Stimulated activated CD4-positive, alpha-beta T cell treated with anti-CD3 and anti-CD28 coated beads, Interleukin-1b, Interleukin-23, amount 100 ng/mL, for 24 hours (primary cell): Measurements from ENCODE around the gene TMEM82.

Experiments
- DNase-seq, 4 experiments: peaks; one replicate each; pipeline ENCODE4 v3.0.0-alpha.2; 2020; ENCODE audit warnings: low read depth in 4 of 4, low spot score in 1 of 4

The TMEM82 gene

DNA sequence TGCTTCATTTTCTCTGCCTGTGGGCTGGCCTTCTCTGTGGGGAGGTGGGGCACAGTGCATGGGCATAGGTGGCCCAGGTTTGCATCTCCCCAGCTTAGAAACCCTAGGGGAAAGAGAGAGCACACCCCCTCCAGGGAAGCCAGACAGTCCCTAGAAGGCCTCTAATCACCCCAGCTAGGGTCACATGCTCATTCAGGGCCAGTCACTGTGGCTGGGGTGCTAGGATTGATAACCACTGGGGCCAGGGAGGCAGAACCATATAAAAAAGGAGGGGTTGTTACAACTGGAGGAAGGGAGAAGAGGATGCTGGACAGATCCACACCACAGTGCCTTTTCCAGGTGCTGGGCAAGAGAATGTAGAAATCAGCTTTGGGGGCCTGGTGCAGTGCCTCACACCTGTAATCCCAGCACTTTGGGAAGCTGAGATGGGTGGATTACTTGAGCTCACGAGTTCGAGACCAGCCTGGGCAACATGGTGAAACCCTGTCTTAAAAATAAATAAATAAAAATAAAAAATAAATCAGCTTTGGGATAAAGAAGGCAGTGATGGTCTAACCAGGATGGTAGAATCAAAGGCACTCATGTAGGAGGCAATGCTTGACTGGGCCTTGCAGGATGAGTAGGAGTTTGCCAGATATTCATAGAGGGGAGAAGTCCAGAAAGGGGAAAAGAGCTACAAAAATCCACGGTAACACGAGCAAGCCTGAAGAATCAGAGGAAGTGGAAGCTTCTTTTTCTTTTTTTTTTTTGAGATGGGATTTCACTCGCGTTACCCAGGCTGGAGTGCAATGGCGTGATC lies 35.8 kb downstream of the TMEM82 start:
- no peak for DNase-seq

- no peak for DNase-seq
Observed at GRCh38 chr1:15785683-15786082, 43.4 kb downstream of the TMEM82 start.

DNA sequence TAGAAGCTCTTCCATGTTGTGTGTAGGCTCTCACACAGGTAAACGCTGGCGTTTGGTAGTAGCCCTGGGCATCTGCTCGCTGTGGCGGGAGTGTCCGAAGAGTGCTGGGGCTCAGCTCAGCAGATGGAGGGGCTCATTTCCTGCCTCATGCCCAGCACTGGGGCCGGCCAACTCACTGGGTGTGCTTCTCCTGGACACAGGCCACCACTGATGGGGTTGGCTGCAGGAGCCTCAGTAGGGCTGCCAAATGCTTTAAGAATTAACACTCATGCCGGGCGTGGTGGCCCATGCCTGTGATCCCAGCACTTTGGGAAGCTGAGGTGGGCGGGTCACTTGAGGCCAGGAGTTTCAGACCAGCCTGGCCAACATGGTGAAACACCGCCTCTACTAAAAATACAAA lies 44.3 kb downstream of the TMEM82 start:
- DNase-seq = no peak

DNA sequence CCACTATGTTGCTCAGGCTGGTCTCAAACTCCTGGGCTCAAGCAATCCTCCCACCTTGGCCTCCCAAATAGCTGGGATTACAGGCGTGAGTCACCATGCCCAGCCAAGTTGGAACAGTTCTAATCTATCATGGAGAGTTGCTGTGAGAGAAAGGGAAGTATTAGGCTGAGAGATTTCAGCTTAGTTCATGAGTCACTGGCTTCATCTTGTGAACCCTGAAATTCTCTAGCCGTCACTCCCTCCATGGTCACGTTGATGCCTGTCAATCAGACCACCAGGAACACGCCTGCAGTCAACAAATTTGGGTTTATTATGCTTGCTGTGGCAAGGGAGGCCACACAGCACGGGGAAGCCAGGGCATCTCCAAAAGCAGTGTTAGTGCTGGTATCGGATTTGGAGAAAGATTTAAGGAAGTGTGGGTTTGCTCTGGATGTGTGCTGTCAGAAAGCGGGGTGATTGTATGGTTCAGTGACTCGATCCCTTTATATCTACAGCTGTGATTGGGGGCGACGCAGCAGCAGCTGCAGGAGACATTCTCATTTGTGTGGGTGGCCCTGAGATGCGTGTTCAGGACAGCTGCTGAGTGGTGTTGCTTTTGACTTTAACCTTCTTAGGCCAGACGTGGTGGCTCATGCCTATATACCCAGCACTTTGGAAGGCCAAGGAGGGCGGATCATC lies 46.5 kb downstream of the TMEM82 start:
- no peak for DNase-seq

GRCh38 chr1:15796086-15796462 lies 53.8 kb downstream of the TMEM82 start:
- no peak for DNase-seq
